GM21786 (cell line): ENCODE measurements around the gene FOXC2.

Experiments
- ATAC-seq: cut with Tn5 transposase; IDR thresholded peaks from one replicate; pipeline ENCODE4 v1.9.1; 2021; ENCODE audit not compliant: unreplicated experiment

Gene FOXC2

GRCh38 chr16:86566601-86566965 is at the start of gene FOXC2:
TSS of gene FOXC2 (plus strand) at chr16:86566829. CDS start at chr16:86567336, 507 bp downstream.
- ATAC-seq: no peak

- no peak for ATAC-seq
These were observed 49.6 kb upstream of the FOXC2 start for GRCh38 chr16:86517033-86517432.

- no peak for ATAC-seq
These were observed 48.9 kb upstream of the FOXC2 start for GRCh38 chr16:86517652-86518258.

GRCh38 chr16:86519007-86519648 is 47.5 kb upstream of the FOXC2 start:
- ATAC-seq: no peak

- no peak for ATAC-seq
These were observed 46.8 kb upstream of the FOXC2 start for GRCh38 chr16:86519649-86520316.

- no peak for ATAC-seq
These were observed 46.1 kb upstream of the FOXC2 start for GRCh38 chr16:86520317-86521210.

GRCh38 chr16:86521236-86522197 is 45.1 kb upstream of the FOXC2 start:
- ATAC-seq: no peak

GRCh38 chr16:86522634-86523033 is 44.0 kb upstream of the FOXC2 start:
- no peak for ATAC-seq

- no peak for ATAC-seq
These were observed 43.4 kb upstream of the FOXC2 start for GRCh38 chr16:86523166-86523740.

GRCh38 chr16:86524029-86524428 is 42.6 kb upstream of the FOXC2 start:
- no peak for ATAC-seq

- ATAC-seq: no peak
These were observed 40.9 kb upstream of the FOXC2 start for GRCh38 chr16:86525696-86526095.

GRCh38 chr16:86527366-86527765 is 39.3 kb upstream of the FOXC2 start:
- no peak for ATAC-seq

GRCh38 chr16:86528061-86528929 is 38.3 kb upstream of the FOXC2 start:
- ATAC-seq: no peak

- ATAC-seq: no peak
These were observed 37.5 kb upstream of the FOXC2 start for GRCh38 chr16:86529160-86529559.

GRCh38 chr16:86530251-86531190 is 36.1 kb upstream of the FOXC2 start:
- no peak for ATAC-seq

- ATAC-seq: no peak
These were observed 35.5 kb upstream of the FOXC2 start for GRCh38 chr16:86531191-86531545.

GRCh38 chr16:86531641-86532525 is 34.7 kb upstream of the FOXC2 start:
- ATAC-seq: no peak
